MCF 10A (cell line): ENCODE measurements around the gene WDR27. TPM values are rescaled to one million over a fixed set of nuclear protein-coding genes. Genes with fewer than 3 reads are reported as not detected.

Experiments
- BruUV-seq: library from RNA; stranded (reverse); fragments of 400-500 nt; replicated peaks from 2 replicates; lab custom pipeline; 2021; lab: Mats Ljungman, UMichigan
- CTCF ChIA-PET: fragments of 300-600 bp; sonication (Branson Sonifier 250); formaldehyde crosslinking; extraction: SDS; loops from one replicate; lab custom pipeline; 2021; ENCODE audit warnings: antibody characterized with exemption, inconsistent platforms; lab: Yijun Ruan, JAX
- POLR2A ChIA-PET: fragments of 300-600, 350-650 bp; sonication (Branson Sonifier 250); formaldehyde crosslinking; extraction: SDS; loops from one replicate; lab custom pipeline; 2020; ENCODE audit warnings: antibody characterized with exemption, inconsistent platforms; lab: Yijun Ruan, JAX
- DNase-seq: peaks from one replicate; pipeline ENCODE4 v3.0.0-alpha.2; 2018; ENCODE audit not compliant: unreplicated experiment
- H3K27ac Mint-ChIP-seq: one replicate; pipeline ENCODE4 v1.8.0; 2022; ENCODE audit warnings: mild to moderate bottlenecking, low read depth, mixed read lengths; ENCODE audit not compliant: unreplicated experiment
- H3K27me3 Mint-ChIP-seq: one replicate; pipeline ENCODE4 v1.8.0; 2022; ENCODE audit warnings: mixed read lengths; ENCODE audit not compliant: insufficient read depth, unreplicated experiment
- H3K36me3 Mint-ChIP-seq: one replicate; pipeline ENCODE4 v1.8.0; 2022; ENCODE audit warnings: mild to moderate bottlenecking, moderate library complexity, mixed read lengths; ENCODE audit not compliant: insufficient read depth, unreplicated experiment
- H3K4me1 Mint-ChIP-seq: one replicate; pipeline ENCODE4 v1.8.0; 2022; ENCODE audit warnings: mixed read lengths; ENCODE audit not compliant: insufficient read depth, unreplicated experiment
- H3K4me3 Mint-ChIP-seq: one replicate; pipeline ENCODE4 v1.8.0; 2022; ENCODE audit warnings: mild to moderate bottlenecking, moderate library complexity, mixed read lengths; ENCODE audit not compliant: unreplicated experiment
- H3K9me3 Mint-ChIP-seq: one replicate; pipeline ENCODE4 v1.8.0; 2022; ENCODE audit warnings: mixed read lengths; ENCODE audit not compliant: unreplicated experiment
- intact Hi-C: fragments of 100-400 bp; cut with micrococcal nuclease; formaldehyde crosslinking; loops from 2 replicates; pipeline ENCODE4 v1.14.1; 2022
- total RNA-seq: library from RNA; stranded (reverse); gene quantifications from 2 replicates; pipeline ENCODE4 v1.2.3, GENCODE V29; 2022
- TF ChIP-seq, protein P1 (sequence below): fragments of 200-600 bp; IDR thresholded peaks from one replicate; pipeline ENCODE4 v1.8.0; 2022; ENCODE audit warnings: antibody characterized with exemption, mild to moderate bottlenecking; ENCODE audit not compliant: unreplicated experiment

WDR27 gene
- total RNA-seq, 1 experiment from 2014 or later = 80.6 TPM

DNA sequence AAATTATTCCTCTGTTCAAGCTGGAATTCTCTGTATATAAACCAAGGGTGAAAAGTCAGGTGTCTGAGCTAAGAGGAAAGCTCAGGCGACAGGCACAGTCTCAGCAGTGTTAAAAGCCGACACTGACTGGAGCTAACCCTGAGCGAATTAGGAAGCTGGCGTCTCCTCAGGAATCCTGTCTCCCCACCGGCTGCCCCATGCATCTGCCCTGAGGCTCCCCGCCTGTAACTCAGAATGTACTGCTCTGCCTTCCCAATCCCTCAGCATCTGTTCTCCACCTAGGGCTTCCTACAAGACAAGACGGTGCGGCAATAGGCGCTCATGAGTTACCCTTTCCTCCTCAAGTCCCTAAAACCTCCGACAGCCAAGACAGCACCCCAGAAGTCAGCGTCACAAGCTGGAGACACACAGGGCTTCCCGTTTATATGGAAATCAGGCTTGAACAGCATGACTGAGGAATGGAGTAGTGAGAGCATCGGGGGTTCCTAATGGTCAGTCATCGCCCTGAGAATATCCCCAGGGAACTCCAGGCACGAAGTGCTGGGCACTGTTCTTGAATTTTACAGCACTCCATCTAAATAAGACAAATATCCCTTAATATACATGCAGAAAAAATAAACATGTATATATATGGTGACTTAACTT lies 33.5 kb downstream of the WDR27 start:
- Mint-ChIP-seq H3K36me3 (peaks cover 44% of the 10 kb centered on the region), H3K9me3 (no peaks in the 10 kb centered on the region), H3K4me3 (no peak overlapping the region), H3K27me3 (no peaks in the 10 kb centered on the region), H3K4me1 (peaks cover 5% of the 10 kb centered on the region), H3K27ac (no peak overlapping the region)
- no TSS peak for BruUV-seq
- no peak for DNase-seq
- intact Hi-C loops = no loop called here
- POLR2A ChIA-PET = interaction anchor here (0.7 to 1.8 kb wide), 2 partner anchors 33 to 331 kb away, joined by 3 to 5 read pairs; partner anchors contain the start of genes C6orf120 and WDR27
- CTCF ChIA-PET = interaction anchor here (1.1 kb wide), 1 partner anchor 28 kb away, joined by 3 read pairs; no protein-coding TSS in a partner anchor
- TF ChIP-seq, protein P1, sequence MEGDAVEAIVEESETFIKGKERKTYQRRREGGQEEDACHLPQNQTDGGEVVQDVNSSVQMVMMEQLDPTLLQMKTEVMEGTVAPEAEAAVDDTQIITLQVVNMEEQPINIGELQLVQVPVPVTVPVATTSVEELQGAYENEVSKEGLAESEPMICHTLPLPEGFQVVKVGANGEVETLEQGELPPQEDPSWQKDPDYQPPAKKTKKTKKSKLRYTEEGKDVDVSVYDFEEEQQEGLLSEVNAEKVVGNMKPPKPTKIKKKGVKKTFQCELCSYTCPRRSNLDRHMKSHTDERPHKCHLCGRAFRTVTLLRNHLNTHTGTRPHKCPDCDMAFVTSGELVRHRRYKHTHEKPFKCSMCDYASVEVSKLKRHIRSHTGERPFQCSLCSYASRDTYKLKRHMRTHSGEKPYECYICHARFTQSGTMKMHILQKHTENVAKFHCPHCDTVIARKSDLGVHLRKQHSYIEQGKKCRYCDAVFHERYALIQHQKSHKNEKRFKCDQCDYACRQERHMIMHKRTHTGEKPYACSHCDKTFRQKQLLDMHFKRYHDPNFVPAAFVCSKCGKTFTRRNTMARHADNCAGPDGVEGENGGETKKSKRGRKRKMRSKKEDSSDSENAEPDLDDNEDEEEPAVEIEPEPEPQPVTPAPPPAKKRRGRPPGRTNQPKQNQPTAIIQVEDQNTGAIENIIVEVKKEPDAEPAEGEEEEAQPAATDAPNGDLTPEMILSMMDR = no peak

DNA sequence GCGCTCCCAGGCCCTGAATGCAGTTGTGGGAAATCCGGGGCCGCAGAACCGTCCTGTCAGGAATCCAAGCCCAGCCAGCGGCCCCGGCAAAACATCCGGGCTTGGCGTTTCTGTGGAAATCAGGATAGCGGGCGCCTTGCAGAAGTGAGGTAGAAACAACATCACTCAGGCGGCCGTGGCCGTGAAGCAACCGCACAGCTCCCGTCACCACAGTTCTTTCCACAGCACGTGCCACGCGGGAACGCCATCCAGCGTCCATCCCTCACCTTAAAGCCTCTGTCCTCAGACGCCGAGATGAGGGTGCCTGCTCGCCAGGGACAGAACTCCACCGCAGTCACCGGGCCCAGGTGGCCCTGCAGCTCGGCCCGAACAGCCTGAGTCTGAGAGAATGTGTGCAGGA lies 34.1 kb downstream of the WDR27 start:
- BruUV-seq = no TSS peak
- TF ChIP-seq, protein P1 = no peak
- Mint-ChIP-seq H3K4me1 (peaks cover 5% of the 10 kb centered on the region), H3K9me3 (no peaks in the 10 kb centered on the region), H3K4me3 (no peak overlapping the region), H3K27ac (no peak overlapping the region), H3K27me3 (no peaks in the 10 kb centered on the region), H3K36me3 (peaks cover 49% of the 10 kb centered on the region)
- ChIA-PET POLR2A (interaction anchor here (0.6 to 0.7 kb wide), 2 partner anchors 32 to 330 kb away, joined by 3 read pairs; no protein-coding TSS in a partner anchor), CTCF (interaction anchor here (1.1 kb wide), 1 partner anchor 29 kb away, joined by 3 read pairs; no protein-coding TSS in a partner anchor)
- DNase-seq = no peak
- intact Hi-C loops = no loop called here

DNA sequence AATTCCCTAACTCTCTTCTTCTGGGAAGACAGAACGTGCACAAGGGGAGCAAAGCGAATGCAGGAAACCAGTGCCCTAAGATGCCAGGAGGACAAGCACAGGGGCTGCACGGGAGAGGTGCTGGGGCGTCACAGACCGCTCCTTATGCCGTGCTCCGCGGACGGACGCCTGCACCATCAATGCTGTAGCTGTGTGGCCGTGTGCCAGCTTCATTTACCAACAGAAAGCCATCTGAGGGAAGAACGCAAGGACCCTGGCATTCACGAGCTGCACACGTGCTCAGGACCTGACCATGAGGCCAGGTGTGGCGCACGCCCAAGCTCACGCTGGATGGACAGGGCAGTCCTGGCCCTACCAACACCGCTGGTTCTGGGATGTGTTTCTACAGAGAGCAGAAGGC lies 35.4 kb downstream of the WDR27 start:
- no TSS peak for BruUV-seq
- peaks cover 5% of the 10 kb centered on the region for H3K4me1 Mint-ChIP-seq
- H3K27me3 Mint-ChIP-seq = no peaks in the 10 kb centered on the region
- no peaks in the 10 kb centered on the region for H3K9me3 Mint-ChIP-seq
- TF ChIP-seq, protein P1 = no peak
- ChIA-PET CTCF (interaction anchor here (0.6 kb wide), 1 partner anchor 323 kb away, joined by 3 read pairs; no protein-coding TSS in a partner anchor), POLR2A (interaction anchor here (0.6 kb wide), 1 partner anchor 662 kb away, joined by 3 read pairs; no protein-coding TSS in a partner anchor)
- no peak for DNase-seq
- intact Hi-C loops = no loop called here
- no peak overlapping the region for H3K4me3 Mint-ChIP-seq
- peaks cover 51% of the 10 kb centered on the region for H3K36me3 Mint-ChIP-seq
- H3K27ac Mint-ChIP-seq = no peak overlapping the region

DNA sequence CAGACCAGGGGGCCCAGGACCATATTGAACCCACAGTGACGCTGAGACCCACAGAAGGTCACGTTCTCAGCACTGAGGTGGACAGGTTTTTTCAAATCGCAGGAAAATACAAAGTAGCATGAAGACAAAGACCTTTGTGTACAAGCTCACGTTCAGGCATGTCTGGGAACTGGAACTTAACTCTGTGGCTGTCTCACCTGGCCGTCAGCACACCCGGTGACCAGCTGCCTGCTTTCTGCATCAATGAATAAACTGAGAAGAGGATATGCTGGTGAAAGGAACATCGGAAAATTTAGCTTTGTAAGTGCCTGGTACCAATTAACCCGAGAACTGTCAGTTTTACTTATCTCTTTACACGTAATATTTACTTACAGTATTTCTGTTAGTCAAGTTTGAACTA lies 36.5 kb downstream of the WDR27 start:
- no peak for DNase-seq
- Mint-ChIP-seq H3K27me3 (no peaks in the 10 kb centered on the region), H3K27ac (no peak overlapping the region), H3K36me3 (peaks cover 50% of the 10 kb centered on the region), H3K4me3 (no peak overlapping the region), H3K9me3 (no peaks in the 10 kb centered on the region), H3K4me1 (peaks cover 5% of the 10 kb centered on the region)
- no TSS peak for BruUV-seq
- CTCF ChIA-PET = no interaction called here
- intact Hi-C loops = no loop called here
- TF ChIP-seq, protein P1 = no peak
- POLR2A ChIA-PET = no interaction called here
